Measurements from ENCODE around the gene TANGO6. TPM values are rescaled to one million over a fixed set of nuclear protein-coding genes. Genes with fewer than 3 reads are reported as not detected.
A peak's percentile ranks its signal among the peaks of the same experiment; 100 is the strongest.

Gene TANGO6
- total and polyA plus RNA-seq, 2 of the 8 experiments (the other 6 are each of a cell fraction or from before 2014, with no cell fraction given) = 5.0 to 19.5 TPM

GRCh38 chr16:68910051-68910450 is 66.7 kb downstream of the TANGO6 start:
- Histone ChIP-seq H3K56ac (replicated peaks; ENCODE audit: insufficient read length, low read depth, low read length) (no peak overlapping the region), H4K5ac (ENCODE audit: insufficient read length, low read depth, low read length) (no peak overlapping the region), H2AK5ac (ENCODE audit: low read depth, low read length) (no peak overlapping the region), H3K18ac (ENCODE audit: extremely low read depth, low read length) (no peak overlapping the region), H3K23me2 (ENCODE audit: low read depth, low read length) (no peaks in the 10 kb centered on the region), H3K23ac (ENCODE audit: insufficient read length) (no peak overlapping the region), H3K4me3 (ENCODE audit: extremely low read depth in 1 of 4, insufficient read depth in 2 of 4, low read depth in 3 of 4, low read length in 4 of 4) (no peak overlapping the region), H3K79me2 (ENCODE audit: control insufficient read depth in 1 of 2, insufficient read depth in 2 of 2, low read length in 2 of 2) (no peaks in the 10 kb centered on the region), H4K20me1 (replicated peaks in 1 of 2; ENCODE audit: control insufficient read depth in 1 of 2, insufficient read depth in 2 of 2, low read length in 2 of 2) (no peaks in the 10 kb centered on the region), H3K4me1 (replicated peaks in 1 of 4; ENCODE audit: control insufficient read depth in 3 of 4, insufficient read depth in 4 of 4, low read length in 3 of 4) (peaks cover 0 to 2% (median under 1%) of the 10 kb centered on the region in 4 experiments; a peak in 2 of 7 replicates), H4K91ac (replicated peaks; ENCODE audit: insufficient read length, low read length) (no peak overlapping the region), H2AFZ (ENCODE audit: low read length) (no peak overlapping the region), H2BK20ac (ENCODE audit: low read length) (no peak overlapping the region), H2BK12ac (ENCODE audit: low read depth, low read length) (no peak overlapping the region), H3K4me2 (ENCODE audit: insufficient read depth in 1 of 2, low read depth in 2 of 2, low read length in 2 of 2) (no peak overlapping the region), H3K4ac (replicated peaks; ENCODE audit: insufficient read length, low read depth, low read length) (no peak overlapping the region), H3K27ac (ENCODE audit: low read depth, low read length) (no peak overlapping the region), H2BK120ac (replicated peaks; ENCODE audit: low read depth, low read length) (no peak overlapping the region), H3K14ac (ENCODE audit: insufficient read length) (no peak overlapping the region), H3K27me3 (replicated peaks in 1 of 4; ENCODE audit: control insufficient read depth in 3 of 4, extremely low read depth in 1 of 4, insufficient read depth in 3 of 4, low read length in 3 of 4) (no peaks in the 10 kb centered on the region), H3K79me1 (ENCODE audit: low read depth, low read length) (no peaks in the 10 kb centered on the region), H2BK15ac (ENCODE audit: low read length) (no peak overlapping the region), H3K9ac (replicated peaks in 1 of 4; ENCODE audit: extremely low read depth in 1 of 4, low read depth in 3 of 4, low read length in 3 of 4) (0 out of 7 replicates have a peak overlapping the region, but pooled peaks of 1 of the 4 experiments have one; percentile 21), H3K36me3 (ENCODE audit: control insufficient read depth in 2 of 4, insufficient read depth in 4 of 4, low read length in 3 of 4) (peaks cover 0 to 7% (median 0%) of the 10 kb centered on the region in 4 experiments; a peak in 2 of 8 replicates), H2BK5ac (ENCODE audit: low read depth, low read length) (no peak overlapping the region), H3K9me3 (ENCODE audit: insufficient read depth in 2 of 2, low read depth in 1 of 2, low read length in 1 of 2) (no peaks in the 10 kb centered on the region), H4K8ac (ENCODE audit: extremely low read depth, insufficient read depth, low read length) (no peak overlapping the region)
- FAIRE-seq = no peak
- ChIA-PET POLR2A (ENCODE audit: partially characterized antibody) (interaction anchor here (0.8 to 1.4 kb wide), 3 partner anchors 162 to 277 kb away, joined by 3 to 4 read pairs (median 3); partner anchors contain the start of gene SNTB2), CTCF (ENCODE audit: partially characterized antibody) (interaction anchor here (1.2 to 2.9 kb wide), 7 partner anchors 8 to 214 kb away, joined by 3 to 24 read pairs (median 6); no protein-coding TSS in a partner anchor)
- 77% methylated on average over 5 of the region's 5 CpGs; no CpG with 5 or more reads in 1 of the 2 experiments for WGBS, 2 experiments (ENCODE audit: extremely low coverage in 1 of 2, insufficient coverage in 1 of 2, insufficient read length in 1 of 2, insufficient replicate concordance in 2 of 2, low coverage in 1 of 2, low lambda C conversion rate in 2 of 2, missing lambda C conversion rate in 1 of 2)
- DNase-seq (ENCODE audit: low read depth in 1 of 2, low spot score in 2 of 2) = no peak
- TF ChIP-seq MAFK (IDR thresholded peaks at IDR 0.05; ENCODE audit: low read depth, low read length) (no peak), SIN3A (conservative IDR thresholded peaks at IDR 0.05 in 1 of 2, IDR thresholded peaks at IDR 0.05 in 1 of 2; ENCODE audit: low read depth in 1 of 2, low read length in 2 of 2) (no peak), YY1 (IDR thresholded peaks at IDR 0.05; ENCODE audit: low read depth, low read length) (no peak), BACH1 (IDR thresholded peaks at IDR 0.05; ENCODE audit: low read length) (no peak), CREB1 (IDR thresholded peaks at IDR 0.05) (no peak), RNF2 (IDR thresholded peaks at IDR 0.05; ENCODE audit: borderline replicate concordance, low read depth, low read length, missing control alignments, poor library complexity, severe bottlenecking) (no peak), NRF1 (IDR thresholded peaks at IDR 0.05; ENCODE audit: low read depth, low read length) (no peak), E2F6 (IDR thresholded peaks at IDR 0.05) (no peak), CEBPB (IDR thresholded peaks at IDR 0.05; ENCODE audit: low read depth, low read length) (no peak), BCL11A (IDR thresholded peaks at IDR 0.05; ENCODE audit: low read depth in 2 of 2, low read length in 2 of 2) (no peak), POLR2A (IDR thresholded peaks at IDR 0.05; ENCODE audit: control extremely low read depth in 1 of 2, low read depth in 2 of 2, low read length in 2 of 2) (no peak), EGR1 (IDR thresholded peaks at IDR 0.05; ENCODE audit: borderline replicate concordance, low read depth, low read length) (no peak), CHD1 (IDR thresholded peaks at IDR 0.05; ENCODE audit: low read depth, low read length) (no peak), RAD21 (IDR thresholded peaks at IDR 0.05 in 1 of 2, conservative IDR thresholded peaks at IDR 0.05 in 1 of 2; ENCODE audit: low read depth in 2 of 2, low read length in 2 of 2) (no peak)
